ENCODE results near the gene DMRT3.
A peak's percentile ranks its signal among the peaks of the same experiment; 100 is the strongest.
"Not testable (repeated sequence)": the region's sequence is repeated elsewhere in the genome, so short reads cannot be mapped to it uniquely, and the experiment has no call there.

DMRT3 gene

DNA sequence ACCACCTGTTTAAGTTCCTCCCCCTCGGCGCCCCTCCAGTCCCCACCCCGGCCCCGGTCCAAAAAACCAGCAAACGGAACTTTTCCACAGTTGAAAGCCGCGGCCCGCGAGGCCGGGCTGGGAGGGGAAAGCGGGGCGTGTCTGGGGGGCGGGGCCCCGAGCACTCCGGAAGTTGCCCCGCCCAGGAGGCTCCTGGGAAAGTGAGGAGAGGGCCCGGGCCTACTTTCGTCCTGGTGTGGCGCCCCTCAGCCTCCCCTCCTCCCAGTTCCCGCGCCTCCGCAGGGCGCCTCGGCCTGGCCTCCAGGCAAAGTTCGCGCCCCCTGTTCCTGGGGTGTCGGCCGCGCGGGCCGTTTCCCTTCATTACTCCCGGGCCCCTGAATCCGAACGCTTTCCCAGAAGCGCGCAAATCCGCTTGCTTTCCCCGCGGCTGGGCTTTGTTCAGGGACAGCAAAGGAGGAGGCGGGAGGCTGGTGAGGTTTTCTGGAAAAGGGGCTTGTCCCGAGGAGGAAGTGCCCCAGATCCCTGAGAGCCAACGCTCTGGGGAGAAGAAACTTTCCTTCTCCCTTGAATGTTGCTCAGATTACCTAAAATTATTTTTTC, 4.5 kb upstream of the DMRT3 start:
- DNase-seq = no peak

DNA sequence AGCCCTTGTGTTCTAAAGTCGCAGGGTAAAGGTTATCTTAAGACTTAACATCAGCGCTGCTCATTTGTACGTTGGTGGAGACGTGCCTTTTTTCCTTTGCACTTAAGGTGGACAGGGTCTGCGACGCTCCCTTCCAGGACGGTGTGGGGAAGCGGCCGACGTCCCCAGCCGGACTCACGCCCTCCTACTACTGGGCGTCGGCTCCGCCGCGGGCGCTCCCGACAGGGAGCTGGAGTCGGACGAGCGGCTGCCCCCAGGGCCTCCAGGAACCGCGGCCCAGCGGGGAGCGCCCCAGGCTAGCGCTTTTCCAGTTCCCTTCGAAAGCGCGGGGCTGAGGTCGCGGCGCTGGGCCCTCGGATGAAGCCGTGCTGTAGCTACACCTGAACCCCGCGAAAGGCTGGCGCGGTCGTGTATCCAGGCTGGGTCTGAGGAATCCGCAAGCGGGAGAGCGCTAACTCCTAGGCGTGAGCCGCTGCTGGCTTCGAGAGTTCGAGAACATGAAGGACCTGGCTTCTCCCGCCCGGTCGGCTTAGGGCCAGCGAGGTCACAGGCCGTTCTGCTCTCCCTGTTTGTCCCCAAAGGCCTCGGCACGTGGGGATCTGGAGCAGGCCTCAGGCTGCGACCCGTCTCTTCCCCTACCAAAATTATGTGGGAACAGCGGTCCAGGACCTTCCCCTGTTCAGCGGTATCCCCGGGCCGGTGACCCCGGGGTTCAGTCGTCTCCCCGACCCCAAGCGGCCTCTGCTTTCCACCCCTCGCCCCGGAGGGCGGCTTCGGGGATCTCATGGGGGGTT, 3.8 kb upstream of the DMRT3 start:
- no peak for DNase-seq

DNA sequence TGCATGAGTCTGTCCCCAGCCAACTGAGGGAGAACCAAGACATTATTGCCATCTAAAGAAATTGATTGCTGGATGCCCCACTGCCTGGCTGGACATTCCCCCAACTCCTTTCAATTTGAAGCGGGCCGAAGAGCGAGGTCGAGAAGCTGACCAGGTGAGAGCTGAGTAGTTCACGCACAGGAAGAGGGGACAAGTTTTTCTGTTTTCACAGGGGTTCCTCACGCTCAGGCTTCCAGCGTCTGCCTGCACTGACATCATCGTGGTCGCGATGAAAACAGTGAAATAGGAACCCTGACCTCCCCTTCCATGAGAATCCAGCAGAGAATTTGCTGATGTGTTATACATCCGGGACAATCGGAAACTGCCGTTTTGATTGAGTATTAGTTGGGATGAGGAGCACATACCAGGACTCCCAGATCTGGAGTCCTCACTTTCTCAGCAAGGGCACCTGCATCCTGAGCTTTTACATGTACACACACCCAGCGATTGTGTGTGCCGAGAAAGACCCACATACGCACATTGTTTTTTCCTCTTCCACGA, 3.1 kb upstream of the DMRT3 start:
- DNase-seq = no peak

DNA sequence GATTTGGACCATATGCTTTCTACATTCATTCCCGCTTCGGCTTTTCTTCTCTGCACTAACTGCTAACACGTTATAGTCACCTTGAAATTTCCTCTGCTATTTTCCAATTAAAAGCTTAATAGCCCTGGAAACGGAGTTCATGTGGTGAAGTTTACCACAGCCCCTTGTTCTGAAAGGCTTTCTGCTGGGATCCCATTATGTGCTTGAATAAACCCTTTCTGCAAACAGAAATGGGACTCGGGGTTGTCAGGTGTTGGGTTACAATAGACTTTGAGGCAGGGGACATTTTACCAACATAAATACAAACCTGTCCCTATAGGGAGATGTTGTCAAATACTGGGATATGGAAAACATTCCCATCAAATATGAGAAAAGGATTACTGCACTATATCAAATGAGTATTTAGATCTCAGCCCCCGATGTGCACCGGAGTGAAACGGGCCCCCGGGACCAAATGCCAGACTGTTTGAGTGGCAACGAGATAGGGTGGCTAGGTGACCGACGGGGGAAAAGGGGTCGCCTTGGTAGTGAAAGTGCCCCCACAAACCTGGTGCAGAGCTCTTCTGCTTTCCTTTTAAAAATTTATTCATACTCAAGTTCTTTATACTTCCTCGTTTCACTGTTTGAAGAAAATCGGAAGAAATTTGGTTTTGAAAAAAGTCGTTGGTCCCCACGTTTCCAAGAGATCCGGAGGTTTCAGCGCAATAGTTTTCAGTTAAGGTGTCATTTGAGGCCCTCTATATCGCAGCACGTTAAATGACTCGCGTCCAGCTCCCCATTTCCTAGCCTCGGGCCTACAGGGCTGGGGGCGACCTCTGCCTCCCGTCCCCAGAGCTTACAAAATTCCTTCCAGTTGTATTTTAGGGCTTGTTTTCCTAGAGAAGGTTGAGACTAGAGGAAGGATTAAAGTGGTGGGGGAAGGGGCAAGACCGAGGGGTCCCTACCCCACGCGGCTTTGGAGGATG, 2.1 kb upstream of the DMRT3 start:
- no peak for DNase-seq

DNA sequence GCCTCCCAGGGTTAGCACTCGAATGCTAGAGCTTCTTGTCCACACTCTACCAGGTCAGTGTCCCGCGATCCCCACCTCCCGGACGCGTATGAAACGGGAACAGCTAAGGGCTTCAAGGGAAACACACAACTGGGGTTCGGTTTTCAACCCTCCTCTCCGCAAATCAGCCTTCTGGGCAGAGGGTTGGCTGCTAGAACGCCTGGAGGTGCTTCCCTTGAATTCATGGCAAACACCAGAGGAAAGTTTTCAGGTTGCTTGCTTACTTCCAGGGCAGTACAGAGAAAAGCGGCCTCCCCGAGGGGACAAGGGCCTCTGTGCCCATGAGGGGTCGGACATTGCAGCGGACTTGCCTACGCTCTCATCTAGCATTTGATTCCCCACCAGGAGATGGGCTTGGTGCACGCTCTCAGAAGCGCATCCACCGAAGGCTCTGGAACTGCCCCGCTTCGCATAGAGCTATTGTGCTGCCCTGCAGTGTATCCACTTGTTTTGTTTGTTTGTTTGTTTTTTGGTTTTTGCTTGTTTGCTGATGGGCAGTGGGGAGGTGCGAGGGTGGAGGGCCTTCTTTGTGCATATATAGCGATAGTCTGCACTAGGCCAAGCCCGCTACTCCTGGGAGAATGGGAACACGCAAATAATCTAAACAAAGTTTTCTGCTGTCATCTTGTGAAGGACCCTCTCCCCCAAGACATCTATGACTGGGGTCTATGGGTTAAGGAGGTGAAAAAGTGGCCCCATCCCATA, 1.3 kb upstream of the DMRT3 start:
- no peak for DNase-seq

DNA sequence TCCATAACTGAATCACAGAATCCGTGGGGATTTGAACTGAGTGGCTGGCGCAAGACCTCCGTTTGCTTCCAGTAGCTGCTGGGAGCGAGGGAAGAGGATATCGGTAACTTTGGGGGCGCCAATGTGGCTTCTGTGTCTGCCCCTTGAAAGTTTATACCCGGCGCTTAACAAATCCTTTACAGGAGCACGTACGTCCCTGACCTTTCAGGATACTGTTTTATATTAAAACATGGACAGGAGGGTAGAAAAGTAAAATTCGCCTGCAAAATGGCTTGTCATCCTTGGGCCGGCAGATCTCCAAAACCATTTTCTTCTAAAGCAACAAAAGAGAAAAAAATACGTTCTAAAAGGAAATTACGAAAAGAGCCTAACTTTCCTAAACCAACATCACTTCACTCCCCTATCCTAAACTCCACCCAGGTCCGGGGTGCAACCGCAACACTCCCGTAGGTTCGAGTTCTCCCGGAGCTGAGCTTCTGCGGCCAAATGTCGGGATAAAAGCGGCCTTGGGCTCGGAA, 656 bp upstream of the DMRT3 start:
- no peak for DNase-seq

DNA sequence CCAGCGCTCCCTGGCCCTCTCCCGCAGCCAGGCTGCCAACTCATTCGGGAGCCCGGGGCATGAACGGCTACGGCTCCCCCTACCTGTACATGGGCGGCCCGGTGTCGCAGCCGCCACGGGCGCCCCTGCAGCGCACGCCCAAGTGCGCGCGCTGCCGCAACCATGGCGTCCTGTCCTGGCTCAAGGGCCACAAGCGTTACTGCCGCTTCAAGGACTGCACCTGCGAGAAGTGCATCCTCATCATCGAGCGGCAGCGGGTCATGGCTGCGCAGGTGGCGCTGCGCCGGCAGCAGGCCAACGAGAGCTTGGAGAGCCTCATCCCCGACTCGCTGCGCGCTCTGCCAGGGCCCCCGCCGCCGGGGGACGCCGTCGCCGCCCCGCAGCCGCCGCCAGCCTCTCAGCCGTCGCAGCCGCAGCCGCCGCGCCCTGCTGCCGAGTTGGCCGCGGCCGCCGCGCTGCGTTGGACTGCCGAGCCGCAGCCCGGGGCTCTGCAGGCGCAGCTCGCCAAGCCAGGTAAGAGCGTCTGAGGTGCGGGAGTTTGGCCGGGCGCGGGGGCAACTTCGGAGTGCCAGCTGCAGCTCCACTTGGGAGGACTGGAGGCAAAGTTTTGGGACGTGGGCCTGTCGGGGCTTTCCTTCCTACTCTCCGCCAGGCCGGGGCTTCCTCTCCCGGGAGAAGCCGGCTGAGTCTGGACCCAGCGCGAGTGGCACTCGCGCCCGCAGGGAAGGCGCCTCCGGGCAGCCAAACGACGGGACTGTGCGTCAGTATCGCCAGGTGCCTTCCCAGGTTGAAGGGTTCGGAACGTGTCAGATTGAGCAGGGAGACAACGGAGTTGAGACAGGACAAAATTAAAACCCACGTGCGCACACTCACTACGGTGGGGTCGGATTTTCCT, 735 bp downstream of the DMRT3 start:
- peak; percentile 22 for DNase-seq

DNA sequence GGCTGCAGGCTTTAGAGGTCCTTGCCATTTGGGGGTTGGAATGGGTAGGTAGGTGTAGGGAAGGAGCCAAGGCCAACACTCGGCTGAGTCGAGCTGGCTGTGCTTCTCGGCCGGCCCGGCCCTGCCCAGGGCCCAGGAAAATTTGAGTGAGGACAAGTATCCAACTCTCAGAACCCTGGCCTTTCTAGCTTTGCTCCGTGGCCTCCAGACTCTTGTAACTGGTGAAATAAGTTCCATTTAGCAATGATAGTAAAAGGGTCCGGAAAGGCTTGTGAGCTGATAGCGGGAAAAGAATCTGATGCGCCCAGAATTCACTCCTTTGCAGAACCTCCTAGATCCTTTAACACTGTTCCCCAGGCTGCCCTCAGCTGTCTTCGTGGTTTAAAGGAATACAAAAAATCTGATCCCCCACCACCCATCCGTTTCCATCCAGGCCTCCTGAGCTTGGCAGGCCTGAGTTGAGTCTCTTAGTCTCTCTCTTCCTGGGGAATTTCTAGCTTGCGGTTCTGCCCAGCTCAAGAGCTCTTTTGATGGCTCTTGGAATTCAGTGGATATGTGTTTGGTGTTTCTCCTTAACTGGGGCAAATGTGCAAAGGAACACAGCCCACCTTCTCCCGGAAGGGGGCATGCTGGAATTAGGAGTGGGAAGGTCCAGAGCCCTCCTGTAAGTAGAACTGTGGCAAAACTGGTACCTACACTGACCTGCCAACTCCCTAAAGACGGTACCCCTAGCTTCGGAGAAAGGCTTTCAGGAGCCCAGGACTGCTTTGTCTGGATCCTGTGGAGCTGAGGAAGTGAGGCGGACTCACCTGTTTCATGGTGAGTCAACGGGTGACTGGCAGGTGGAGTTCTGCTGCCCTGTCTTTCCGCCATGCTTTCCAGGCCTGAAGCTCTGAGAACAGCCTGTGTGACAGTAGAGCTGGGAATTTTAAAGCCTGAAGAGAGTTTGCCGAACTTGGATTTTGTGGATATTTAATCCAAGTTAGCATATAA, 1.7 kb downstream of the DMRT3 start:
- no peak for DNase-seq

DNA sequence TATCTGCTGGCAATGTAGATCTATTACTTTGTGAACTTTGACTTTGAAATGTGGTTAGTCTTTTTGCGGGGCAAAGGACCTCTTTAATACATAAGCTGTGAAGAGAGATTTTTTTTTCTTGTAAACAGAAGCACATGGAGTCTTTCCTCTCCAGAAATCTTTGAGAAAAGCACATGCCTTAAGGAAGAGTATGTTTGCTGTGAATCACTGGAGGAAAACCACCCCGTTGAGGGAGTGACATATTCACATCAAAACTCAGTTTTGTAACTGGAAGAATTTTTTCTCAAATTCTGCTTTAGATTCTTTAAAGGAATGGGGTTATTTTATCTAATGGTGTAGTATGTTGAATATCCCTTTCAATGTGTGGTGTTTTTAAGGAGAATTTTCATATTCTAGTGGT, 3.5 kb downstream of the DMRT3 start:
- no peak for DNase-seq

DNA sequence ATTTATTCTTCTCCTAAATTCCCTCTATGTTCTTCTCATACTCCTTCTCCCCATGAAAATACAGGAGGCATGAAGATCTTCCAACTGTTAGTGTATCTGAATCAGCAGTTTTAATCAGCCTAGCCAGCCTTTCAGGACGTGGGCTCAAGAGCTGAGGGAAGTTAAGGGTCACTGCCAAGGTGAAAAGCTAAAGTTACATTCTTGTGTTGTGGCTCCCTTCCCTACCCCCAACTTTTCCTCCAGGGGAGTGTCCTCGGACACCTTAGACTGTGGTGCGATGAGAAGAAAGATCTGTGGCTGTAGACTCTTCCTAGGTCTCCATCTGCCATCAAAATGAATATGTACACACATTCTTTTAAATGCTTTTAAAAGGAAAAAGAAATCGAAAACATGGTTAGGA, 4.2 kb downstream of the DMRT3 start:
- no peak for DNase-seq

DNA sequence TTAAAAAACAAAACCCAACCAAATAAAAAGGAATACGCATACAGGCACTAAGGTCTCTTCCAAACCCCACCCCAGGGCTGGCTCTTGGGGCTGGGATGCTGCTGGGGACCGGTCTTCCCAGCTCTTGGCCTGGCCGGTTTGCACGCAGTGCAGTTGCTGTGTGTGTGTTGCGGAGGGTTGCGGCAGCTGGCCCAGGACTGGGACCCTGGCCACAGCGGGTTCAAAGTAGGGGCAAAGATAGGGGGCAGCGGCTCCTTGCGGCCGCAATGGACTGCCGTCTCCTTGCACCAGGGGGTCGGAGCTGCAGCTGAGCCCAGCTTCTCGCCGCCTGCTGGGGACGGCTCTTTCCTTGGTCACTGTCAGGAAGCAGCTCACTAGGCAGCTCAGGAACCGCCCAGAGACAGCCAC, 5.0 kb downstream of the DMRT3 start:
- DNase-seq = no peak

DNA sequence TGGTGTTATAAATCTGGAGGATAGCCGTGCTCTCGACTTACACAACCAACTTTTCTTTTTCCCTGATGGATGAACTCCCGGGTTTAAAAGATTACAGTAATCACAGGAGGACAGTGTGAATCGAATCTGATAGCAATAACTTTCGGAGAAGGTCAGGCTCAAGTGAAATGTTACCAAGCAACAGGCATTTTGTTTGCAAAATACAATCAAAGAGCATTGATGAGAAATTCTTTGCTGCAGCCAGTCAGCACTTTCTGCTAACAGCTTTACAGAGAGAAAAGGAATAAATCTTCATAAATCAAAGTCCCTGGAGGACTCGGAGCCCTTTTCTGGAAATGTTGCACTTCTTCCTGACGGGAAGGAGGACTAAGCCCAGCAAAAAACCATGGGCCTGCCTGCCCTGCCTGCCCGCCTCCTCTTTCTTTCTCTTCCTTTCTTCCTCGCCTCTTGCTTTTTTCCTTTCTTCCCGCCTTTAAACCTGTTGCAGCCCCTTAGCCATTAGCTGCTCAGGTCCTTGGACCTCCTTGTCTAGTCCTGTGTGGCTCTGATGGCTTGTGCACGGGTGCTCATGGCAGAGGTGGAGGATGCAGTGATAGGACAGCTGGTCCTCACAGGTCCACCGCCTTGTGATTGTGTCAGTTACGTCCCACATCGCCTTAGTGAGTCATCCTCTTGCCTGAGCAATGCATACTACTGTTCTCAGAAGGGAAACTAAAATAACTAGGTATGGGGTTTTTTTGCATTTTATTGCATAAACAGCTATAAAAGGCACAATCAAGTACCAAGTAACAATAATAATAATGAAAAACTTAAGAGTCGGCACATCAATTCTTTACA, 6.2 kb downstream of the DMRT3 start:
- DNase-seq = no peak

DNA sequence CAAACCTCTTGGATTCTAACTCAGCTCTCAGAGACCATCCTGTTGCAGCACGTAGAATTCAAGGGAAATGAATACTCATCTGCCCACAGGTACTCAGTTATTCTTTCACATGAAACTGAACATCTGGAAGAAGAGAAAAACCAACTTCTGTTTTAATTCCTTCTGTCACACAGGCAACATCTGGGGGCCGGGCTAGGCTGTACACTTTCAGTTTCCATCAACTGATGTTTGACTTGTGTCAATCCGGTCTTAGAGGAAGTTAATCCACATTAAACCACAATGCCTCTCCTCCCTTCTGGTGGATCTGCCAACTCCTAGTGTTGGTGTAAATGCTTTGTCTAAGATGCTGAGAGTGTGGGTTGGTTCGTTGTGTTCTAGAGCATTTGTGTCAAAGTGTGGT, 17.6 kb downstream of the DMRT3 start:
- no peak for DNase-seq

DNA sequence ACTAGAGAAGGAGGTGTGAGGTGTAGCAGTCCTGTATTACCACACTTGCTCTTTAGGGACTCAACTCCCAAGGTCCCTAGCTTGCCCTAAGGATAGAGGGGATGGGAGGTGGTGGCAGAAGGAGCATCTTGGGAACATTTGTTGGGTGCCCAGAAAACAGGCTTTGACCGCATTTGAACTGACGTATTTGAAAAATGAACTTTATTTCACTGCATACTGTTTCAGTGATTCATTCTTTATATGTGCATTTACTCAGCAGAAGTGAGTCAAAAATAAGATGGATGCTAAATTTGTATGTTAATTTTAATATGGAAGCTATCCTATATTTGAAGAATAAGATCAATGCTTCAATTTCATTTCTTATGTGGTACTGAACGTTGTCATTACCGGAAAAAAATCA, 18.7 kb downstream of the DMRT3 start:
- no peak for DNase-seq

DNA sequence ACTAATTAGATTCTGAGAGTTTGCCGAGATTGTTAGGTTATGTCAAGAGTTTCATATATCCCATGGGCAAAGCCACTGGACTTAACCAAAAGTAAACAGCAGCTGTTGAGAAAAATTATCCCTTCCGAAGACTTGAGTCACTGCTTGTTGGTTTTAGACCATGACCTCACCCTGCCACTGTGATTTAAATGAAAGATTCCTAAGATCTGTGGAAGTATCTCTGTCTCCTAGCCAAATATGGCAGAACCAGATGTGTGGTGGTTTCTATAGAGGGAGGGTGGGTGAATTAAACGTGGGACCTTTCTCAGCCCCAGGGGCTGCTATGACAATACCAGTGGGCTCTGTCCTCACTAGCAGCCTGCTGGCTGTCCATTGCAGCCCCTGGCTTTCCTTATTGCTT, 19.3 kb downstream of the DMRT3 start:
- DNase-seq = peak; percentile 67

DNA sequence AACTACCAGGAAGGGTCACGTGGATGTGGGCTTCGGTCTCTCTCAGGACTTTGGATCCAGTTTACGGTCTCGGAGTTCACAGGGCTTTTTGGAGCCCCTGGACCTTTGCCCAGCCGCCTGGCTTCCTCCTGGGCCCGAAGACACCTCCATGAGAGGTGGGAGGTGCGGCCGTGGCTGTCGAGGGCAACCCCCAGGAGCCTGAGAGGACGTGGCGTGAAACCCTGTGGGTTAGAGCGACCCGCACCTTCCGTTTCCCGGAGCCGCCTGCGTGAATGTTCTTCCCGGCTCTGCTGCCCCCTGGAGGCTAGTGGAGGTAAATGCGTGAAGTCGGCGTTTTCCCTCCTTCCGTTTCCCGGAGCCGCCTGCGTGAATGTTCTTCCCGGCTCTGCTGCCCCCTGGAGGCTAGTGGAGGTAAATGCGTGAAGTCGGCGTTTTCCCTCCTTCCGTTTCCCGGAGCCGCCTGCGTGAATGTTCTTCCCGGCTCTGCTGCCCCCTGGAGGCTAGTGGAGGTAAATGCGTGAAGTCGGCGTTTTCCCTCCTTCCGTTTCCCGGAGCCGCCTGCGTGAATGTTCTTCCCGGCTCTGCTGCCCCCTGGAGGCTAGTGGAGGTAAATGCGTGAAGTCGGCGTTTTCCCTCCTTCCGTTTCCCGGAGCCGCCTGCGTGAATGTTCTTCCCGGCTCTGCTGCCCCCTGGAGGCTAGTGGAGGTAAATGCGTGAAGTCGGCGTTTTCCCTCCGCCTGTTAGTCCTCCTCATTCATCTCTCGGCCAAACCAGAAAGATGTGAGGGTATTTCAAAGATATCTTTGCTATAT, 22.1 kb downstream of the DMRT3 start:
- DNase-seq = not testable (repeated sequence)

DNA sequence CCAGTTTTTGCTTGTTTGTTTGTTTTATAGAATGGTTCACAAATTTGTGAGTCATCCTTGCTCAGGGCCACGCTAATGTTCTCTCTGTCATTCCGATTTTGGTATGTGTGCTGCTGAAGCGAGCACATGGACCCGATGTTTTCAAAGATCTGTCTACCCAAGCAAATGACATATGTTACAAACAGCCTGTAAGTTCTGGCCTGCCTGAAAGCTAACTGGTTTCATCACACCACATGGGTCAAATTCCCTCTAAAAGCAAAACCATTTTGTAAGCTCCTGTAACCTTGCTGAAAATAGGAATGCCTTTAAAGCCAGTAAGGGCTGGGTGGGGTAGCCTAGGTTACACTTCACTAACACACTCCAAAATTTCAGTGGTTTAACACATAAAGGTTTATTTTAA, 25.4 kb downstream of the DMRT3 start:
- no peak for DNase-seq

DNA sequence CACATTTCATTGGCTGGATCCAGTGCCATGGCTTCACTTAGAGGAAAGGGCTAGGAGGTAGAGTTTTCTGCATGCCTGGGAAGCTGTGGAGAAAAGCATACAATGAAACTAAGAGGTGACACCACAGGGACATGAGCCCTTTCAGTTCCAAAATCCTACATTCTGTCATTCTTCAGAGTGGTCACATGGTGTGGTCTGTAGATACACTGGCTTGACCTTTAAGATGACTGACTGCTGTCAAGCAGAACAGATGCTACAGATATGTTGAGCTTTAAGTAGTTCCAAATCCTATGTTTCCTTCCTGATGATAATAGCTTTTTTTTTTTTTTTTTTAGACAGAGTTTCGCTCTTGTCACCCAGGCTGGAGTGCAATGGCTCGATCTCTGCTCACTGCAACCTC, 26.2 kb downstream of the DMRT3 start:
- no peak for DNase-seq
